GM12865 (cell line): ENCODE results near the gene ASB2.
A peak's percentile ranks its signal among the peaks of the same experiment; 100 is the strongest.

Experiments used
- DNase-seq: peaks from one replicate; pipeline ENCODE4 v3.0.0; 2010; ENCODE audit warnings: low read depth
- H3K4me3 ChIP-seq: 2 replicates; pipeline ENCODE4 v1.5.1; 2011; ENCODE audit warnings: mild to moderate bottlenecking, low read depth, low read length, control low read depth
- CTCF ChIP-seq: IDR thresholded peaks from 2 replicates; pipeline ENCODE4 v1.5.1; 2011; ENCODE audit warnings: low read length, control low read depth, low read depth, inconsistent platforms; ENCODE audit not compliant: insufficient read depth; ENCODE audit errors: missing control alignments

ASB2 gene

GRCh38 chr14:93989939-93990338 is 13.6 kb upstream of the ASB2 start:
- no peak overlapping the region for H3K4me3 ChIP-seq
- TF ChIP-seq CTCF: no peak
- DNase-seq: peak; percentile 53

- H3K4me3 ChIP-seq: no peak overlapping the region
- no peak for DNase-seq
- no peak for TF ChIP-seq CTCF
These were observed 11.6 kb upstream of the ASB2 start for GRCh38 chr14:93987815-93988476.

DNA sequence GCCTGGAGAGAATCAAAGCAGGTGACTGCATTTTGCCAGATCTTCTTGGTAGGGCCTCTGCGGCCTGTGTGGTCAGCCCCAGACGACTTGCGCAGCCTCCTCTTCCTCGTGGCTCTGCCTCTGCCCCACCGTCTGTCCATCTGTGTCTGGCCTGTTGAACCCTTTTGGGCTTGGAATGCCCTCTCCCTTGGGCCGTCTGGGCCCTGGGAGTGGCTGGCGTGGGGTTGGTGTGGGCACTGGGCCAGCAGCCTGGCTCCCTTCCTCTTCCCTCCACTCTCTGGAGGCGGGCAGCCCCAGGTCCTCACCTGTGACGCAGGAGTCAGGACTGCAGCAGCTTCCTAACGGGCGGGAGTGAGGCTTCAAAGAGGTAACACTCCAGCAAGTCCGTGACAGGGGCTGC is 11.0 kb upstream of the ASB2 start:
- no peak overlapping the region for H3K4me3 ChIP-seq
- TF ChIP-seq CTCF: no peak
- no peak for DNase-seq

GRCh38 chr14:93986955-93987354 is 10.6 kb upstream of the ASB2 start:
- TF ChIP-seq CTCF: no peak
- H3K4me3 ChIP-seq: no peak overlapping the region
- DNase-seq: no peak

- TF ChIP-seq CTCF: peak; percentile 42
- DNase-seq: peak; percentile 40
- no peak overlapping the region for H3K4me3 ChIP-seq
These were observed 8.6 kb upstream of the ASB2 start for GRCh38 chr14:93984987-93985410.

GRCh38 chr14:93984070-93984469 is 7.7 kb upstream of the ASB2 start:
- no peak for TF ChIP-seq CTCF
- no peak overlapping the region for H3K4me3 ChIP-seq
- no peak for DNase-seq
